NCI-H446 treated with DMSO at 0.1 percent for 48 hours (cell line): Measurements from ENCODE around the gene LRRC23.
"Not testable (repeated sequence)": the region's sequence is repeated elsewhere in the genome, so short reads cannot be mapped to it uniquely, and the experiment has no call there.

Source experiments
- DNase-seq: peaks from one replicate; lab custom pipeline; 2025; lab: John Stamatoyannopoulos, UW

The LRRC23 gene

DNA sequence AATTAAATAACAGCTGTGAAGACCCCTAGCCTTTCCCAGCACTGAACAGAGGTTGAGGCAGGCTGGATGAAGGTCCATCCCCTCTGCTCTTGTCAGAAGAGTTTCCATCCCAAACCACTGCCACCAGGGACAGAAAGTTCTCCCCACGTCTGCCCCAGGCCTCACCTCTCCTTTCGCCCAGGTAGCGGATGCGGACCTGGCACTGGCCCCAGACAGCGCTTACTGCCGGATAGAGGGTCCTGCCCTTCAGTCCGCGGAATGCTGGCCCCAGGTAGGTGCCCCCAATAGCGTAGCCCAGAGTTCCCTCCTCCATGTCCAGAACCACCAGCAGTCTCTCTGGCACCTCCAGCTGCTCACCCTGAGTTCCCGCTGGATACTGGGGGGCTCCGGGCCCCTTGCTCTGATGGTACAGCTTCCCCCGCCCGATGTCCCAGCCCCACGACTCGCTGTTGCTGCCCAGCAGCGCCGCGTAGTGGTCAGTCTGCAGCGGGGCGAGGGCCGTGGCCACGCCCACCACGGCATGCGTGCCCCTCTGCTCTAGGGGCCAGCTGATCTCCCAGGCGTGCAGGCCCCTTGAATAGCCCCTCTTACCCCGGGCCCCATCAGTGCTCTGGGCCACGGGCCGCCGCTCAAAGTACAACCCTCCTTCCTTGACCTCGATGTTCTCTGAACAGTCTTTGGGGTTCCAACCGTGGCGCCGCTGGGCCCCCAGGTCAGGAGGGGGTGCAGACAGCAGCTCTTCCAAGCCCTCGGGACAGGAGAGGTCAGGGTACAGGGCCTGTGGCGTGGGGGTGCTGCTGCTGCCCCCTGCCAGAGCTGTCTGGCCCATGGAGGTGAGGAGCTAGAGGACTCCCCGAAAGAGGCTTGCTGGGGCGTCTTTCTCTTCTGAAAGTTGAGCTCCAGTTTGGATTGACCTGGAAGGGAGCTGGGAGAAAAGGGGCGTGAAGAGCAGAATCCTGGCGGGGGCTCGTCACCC, 32.3 kb upstream of the LRRC23 start:
- peak; percentile 38 for DNase-seq

DNA sequence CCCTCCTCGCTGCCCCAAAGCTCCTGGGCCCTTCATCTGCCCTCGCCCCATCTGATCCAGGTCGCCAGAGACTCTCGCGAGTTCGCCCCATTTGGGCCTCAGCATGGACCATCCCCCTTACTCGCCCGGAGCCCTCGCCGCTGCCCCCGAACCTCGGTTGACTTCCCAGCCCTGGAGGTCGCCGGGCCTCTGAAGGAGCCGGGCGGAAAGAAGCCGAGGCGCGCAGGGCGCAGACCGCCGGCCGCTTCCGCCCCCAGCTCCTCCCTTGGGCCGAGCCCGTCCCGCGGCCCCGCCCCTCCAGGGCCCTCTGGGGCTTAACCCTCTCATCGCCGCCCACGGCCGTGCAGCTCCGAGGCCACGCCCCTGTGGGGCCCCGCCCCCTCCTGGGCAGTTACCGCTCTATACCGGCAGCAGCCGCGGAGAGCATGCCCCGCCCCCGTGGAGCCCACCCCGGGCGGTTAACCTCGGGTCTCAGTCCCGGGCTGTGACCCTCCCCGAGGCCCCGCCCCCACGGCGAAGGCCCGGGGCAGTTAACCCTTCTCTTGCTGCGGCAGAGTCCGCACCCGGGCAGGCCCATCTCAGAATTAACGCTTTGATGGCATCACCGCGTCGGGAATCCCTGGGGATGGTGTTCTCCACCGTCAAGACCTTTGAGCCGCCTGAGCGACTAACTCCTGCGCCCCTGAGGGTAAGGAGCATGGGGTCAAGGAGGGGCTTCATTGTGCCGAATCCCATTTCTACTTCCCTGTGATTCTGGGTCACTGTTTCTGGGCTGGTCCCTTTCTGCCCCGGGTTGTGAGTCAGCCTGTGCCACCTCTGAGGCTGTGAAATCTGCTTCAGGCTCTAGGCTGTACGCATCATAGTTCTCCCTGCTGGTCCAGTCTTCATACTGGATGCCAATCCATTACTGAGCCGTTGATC, 31.3 kb upstream of the LRRC23 start, which contains the start of gene SPSB2:
SPSB2 (minus strand) TSS at position 210 of the 921 bp plus-strand sequence. CDS start 402 bp downstream, outside the sequence.
- peak; percentile 90 for DNase-seq

DNA sequence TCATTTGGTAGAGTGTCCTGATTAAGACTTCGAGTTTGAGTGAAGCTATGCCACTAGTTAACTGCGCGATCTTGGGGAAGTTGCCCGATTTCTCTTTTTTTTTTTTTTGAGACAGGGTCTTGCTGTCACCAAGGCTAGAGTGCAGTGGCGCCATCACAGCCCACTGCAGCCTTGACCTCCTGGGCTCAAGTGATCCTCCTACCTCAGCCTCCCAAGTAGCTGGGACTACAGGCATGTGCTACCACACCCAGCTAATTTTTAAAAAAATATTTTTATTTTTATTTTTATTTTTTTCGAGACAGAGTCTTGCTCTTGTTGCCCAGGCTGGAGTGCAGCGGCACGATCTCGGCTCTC, 30.6 kb upstream of the LRRC23 start:
- not testable (repeated sequence) for DNase-seq

DNA sequence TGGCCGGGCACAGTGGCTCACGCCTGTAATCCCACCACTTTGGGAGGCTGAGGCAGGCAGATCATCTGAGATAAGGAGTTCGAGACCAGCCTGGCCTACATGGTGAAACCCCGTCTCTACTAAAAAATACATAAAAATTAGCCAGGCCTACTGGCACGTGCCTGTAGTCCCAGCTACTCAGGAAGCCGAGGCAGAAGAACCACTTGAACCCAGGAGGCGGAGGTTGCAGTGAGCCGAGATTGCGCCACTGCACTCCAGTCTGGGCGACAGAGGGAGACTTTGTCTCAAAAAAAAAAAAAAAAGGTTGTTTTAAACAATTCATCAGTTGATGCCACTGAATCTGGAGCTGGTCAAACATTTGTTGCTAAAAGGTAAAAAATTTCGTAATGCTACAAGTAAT, 24.8 kb upstream of the LRRC23 start:
- DNase-seq: not testable (repeated sequence)

DNA sequence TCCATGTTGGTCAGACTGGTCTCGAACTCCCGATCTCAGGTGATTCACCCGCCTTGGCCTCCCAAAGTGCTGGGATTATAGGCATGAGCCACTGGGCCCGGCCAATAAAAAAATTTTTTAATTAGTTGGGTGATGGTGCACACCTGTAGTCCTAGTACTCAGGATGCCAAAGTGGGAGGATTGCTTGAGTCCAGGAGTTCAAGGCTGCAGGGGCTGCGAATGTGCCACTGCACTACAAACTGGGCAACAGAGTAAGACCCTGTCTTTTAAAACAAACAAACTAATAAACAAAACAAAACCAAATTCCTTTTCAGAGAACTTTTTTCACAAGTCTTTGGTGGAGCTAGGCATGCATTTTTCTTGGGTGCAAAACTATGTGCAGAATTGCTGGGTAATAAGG, 21.4 kb upstream of the LRRC23 start:
- DNase-seq: no peak

DNA sequence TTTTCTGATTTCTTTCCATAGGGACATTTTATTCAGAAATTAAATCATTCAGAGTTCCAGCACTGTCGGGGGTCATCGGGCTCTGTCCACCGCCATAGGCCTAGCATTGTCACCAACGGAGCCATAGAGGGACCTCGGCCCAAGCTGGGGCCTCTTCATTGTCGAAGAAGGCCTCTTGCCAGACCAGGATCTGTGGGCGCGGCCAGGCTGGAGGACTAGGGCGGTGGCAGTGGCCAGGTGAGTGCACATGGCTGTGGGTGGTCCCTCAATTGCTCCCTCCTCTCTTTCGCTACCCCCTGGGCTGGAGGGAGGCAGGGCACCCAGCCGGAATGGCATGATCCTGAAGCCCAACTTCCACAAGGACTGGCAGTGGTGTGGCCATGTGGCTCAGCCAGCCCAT, 20.9 kb upstream of the LRRC23 start:
- no peak for DNase-seq

DNA sequence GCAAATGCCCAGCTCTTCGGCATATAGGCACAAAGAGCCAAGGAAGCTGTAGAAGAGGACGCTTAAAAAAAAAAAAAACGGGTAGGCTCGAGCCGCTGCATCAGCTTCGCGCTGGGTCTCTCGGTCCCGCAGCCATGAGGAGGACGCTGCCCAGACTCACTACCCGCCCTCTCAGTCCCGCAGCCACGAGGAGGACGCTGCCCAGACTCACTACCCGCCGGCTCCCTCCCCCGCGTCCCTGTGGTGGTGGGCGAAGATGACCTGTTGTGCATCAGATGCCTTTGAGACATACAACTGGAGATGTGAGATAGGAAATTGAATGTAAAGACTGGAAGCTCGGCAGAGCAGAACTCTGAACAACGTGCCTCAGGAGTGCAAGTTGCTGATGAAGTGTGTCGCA, 20.1 kb upstream of the LRRC23 start:
- no peak for DNase-seq

DNA sequence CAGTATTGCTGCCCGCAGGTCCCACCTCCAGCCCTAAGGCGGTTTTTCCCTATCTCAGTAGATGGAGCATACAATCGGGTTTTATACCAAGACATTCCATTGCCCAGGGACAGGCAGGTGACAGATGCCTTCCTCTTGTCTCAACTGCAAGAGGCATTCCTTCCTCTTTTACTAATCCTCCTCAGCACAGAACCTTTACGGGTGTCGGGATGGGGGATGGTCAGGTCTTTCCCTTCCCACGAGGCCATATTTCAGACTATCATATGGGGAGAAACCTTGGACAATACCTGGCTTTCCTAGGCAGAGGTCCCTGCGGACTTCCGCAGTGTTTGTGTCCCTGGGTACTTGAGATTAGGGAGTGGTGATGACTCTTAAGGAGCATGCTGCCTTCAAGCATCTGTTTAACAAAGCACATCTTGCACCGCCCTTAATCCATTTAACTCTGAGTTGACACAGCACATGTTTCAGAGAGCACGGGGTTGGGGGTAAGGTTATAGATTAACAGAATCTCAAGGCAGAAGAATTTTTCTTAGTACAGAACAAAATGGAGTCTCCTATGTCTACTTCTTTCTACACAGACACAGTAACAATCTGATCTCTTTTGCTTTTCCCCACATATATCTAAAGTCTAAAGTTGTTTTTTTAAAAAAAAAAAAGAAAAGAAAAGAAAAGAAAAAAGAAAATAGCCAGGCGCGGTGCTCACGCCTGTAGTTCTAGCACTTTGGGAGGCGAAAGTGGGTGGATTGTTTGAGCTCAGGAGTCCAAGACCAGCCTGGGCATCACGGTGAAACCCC, 18.2 kb upstream of the LRRC23 start:
- DNase-seq: not testable (repeated sequence)

DNA sequence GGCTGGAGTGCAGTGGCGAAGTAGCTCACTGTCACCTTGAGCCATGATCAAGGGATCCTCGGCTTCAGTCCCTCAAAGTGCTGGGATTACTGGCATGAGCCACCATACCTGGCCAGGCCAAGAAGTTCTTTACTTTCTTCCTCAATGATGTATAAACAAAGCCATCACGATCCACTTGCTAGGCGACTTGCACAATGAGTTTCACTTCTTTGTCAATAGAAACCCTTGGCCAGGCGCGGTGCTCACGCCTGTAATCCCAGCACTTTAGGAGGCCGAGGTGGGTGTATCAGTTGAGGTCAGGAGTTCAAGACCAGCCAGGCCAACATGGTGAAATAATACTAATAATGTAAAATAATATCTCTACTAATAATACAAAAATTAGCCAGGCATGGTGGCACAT, 17.2 kb upstream of the LRRC23 start:
- no peak for DNase-seq

DNA sequence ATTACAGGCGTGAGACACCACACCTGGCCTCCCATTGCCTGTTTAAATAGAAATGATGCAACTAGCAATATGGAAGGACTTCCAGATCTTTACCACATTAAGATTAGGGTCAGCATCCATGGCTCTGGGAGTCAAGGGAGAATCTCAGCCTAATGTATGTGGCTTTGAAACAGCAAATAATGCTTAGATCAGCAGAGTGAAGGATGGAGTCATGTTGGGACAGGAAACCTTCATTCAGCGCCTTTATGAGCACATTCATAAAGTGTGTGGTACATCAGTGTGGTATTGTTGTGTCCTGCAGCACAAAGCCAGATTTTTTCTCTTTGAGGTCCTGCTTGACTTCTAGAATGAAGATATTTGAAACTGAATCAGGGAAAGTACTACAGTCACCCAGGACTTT, 16.3 kb upstream of the LRRC23 start:
- DNase-seq: no peak

DNA sequence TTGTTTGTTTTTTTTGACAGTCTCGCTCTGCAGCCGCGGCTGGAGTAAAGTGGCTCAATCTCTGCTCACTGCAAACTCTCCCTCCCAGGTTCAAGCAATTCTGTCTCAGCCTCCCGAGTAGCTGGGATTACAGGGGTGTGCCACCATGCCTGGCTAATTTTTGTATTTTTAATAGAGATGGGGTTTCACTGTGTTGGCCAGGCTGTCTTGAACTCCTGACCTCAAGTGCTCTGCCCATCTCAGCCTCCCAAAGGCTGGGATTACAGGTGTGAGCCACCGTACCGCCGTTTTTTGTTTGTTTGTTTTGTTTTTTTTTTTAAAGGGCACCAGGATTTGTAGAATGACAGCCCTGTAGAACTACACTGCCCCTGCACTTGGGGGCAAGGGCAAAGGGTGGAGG, 15.8 kb upstream of the LRRC23 start:
- DNase-seq: not testable (repeated sequence)

DNA sequence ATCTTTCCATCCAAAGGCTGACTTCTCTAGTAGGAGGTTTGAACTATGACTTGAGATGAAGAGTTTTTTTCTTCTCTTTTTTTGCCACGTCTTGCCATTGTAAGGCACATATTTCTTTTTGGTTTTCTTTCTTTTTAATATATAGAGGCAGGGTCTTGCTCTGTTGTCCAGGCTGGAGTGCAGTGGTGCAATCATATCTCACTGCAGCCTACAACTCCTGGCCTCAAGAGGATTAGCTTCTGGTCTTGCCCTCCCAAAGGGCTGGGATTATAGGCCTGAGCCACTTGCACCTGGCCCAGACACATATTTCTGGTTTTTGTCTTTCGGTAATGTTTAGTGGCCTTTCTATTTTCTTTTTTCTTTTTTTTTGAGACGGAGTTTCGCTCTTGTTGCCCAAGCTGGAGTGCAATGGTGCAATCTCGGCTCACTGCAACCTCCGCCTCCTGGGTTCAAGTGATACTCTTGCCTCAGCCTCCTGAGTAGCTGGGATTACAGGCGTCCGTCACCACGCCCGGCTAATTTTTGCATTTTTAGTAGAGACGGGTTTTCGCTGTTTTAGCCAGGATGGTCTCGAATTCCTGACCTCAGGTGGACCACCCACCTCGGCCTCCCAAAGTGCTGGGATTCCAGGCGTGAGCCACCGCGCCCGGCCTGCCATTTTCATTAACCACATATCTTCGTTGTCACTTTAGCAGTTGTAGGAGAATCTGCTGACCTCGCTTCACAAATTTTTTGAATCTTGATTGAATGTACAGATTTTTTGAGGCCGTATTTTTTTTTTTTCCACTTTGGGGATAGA, 14.6 kb upstream of the LRRC23 start:
- not testable (repeated sequence) for DNase-seq

DNA sequence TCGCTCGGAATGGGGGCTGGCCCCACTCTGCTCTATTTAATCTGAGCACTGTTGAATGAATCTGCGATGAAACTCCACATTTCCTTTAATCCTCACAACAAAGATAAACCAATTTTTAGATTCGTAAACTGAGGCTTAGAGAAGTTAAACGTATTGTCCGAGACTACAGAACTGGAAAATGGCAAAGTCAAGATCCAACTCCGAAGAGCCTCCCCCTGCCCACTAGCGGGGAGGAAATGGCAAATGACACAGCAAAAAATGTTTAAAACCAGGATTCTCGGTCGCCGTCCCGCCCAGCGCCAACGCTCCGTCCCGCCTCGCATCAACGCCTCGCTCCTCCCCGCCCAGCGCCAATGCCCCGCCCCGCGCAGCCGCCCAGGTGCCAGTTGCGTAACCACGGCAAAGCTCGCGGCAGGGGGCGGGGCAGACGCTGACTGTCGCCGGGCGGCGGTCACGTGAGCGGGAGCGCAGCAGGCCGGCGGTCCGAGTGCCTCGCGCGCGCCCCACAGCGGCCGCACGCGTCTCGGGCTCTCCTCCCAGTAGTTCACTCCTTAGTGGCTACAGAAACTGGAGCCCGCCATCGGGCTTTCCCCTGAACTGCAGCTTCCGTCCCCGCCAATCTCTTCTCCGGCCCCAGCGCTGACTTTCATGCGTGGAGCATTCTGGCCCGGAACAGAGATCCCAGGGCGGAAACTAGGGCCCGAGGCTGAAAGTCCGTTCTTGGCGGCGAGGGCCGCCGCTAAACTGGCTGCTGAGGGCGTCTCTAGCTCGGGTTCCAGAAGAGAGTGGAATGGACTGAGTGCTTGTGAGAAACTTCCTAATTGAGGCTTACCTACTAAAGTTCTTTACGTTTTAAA, 13.6 kb upstream of the LRRC23 start:
- peak; percentile 94 for DNase-seq

DNA sequence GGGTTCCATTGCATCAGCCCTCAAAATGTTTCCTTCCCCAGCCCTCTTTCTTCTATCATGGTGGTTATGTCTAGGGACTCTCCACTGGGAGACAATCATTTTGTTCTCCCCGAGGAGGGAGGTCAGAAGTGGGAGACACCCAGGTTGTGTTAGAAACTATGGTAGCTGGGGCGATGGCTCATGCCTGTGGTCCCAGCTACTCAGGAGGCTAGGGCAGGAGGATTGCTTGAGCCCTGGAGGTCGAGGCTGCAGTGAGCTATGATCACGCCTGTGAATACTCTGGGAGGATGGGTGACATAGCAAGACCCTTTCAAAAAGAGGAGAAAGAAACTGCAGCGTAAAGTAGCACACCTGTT, 13.0 kb upstream of the LRRC23 start:
- no peak for DNase-seq

DNA sequence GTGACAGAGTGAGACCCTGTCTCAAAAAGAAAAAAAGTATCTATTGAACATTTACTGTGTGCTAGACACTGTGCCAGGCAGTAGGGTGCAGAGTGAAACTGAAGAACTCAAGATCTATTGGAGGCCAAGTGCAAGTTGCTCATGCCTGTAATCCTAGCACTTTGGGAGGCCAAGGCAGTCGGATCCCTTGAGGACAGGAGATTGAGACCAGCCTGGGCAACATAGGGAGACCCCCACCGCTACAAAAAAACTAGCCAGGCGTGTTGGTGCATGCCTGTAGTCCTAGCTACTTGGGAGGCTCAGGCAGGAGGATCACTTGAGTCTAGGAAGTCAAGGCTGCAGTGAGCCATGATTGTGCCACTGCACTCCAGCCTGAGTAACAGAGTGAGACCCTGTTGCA, 11.9 kb upstream of the LRRC23 start:
- DNase-seq: not testable (repeated sequence)

DNA sequence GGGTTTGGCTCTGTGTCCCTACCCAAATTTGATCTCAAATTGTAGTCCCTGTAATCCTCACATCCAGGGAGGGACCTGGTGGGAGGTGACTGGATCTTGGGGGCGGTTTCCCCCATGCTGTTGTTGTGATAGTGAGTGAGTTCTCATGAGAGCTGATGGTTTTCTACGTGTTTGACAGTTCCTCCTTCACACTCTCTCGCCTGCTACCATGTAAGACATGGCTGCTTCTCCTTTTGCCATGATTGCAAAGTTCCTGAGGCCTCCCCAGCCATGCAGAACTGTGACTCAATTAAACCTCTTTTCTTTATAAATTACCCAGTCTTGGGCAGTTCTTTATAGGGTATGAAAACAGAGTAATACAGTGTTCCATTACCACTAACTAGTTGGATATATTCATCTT, 10.3 kb upstream of the LRRC23 start:
- DNase-seq: no peak

DNA sequence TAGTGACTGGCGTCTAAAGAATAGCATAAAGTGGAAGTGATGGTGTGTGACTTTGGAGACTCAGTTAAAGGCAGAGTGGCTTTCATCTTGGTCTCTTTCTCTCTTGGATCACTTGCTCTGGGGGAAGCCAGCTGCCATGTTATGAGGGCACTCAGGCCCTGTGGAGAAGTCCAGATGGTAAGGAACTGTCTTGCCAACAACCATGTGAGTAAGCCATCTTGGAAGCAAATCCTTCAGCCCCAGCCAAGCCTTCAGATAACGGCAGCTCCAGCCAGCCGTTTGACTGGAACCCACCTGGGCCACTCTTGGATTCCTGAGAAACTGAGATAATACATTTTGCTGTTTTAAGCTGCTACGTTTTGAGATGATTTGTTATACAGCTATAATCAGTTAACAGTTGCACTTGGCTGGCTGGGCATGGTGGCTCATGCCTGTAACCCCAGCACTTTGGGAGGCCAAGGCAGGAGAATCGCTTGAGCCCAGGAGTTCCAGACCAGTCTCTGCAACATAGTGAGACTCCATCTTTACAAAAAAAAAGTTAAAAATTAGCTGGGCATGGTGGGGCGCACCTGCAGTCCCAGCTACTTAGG, 7.7 kb upstream of the LRRC23 start:
- DNase-seq: peak; percentile 80

DNA sequence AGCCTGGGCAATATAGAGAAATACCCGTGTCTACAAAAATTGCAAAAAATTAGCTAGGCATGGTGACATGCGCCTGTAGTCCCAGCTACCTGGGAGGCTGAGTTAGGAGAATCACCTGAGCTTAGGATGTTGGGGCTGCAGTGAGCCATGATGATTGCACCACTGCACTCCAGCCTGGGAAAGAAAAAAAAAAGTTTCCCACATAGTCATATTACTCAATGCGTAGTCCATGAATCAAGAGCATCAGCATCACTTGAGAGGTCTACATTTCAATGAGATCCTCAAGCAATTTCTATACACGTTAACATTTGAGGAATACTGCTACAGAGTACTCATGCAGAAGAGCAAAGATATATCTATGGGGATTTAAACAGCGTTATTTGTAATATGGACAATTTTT, 5.2 kb upstream of the LRRC23 start:
- no peak for DNase-seq

DNA sequence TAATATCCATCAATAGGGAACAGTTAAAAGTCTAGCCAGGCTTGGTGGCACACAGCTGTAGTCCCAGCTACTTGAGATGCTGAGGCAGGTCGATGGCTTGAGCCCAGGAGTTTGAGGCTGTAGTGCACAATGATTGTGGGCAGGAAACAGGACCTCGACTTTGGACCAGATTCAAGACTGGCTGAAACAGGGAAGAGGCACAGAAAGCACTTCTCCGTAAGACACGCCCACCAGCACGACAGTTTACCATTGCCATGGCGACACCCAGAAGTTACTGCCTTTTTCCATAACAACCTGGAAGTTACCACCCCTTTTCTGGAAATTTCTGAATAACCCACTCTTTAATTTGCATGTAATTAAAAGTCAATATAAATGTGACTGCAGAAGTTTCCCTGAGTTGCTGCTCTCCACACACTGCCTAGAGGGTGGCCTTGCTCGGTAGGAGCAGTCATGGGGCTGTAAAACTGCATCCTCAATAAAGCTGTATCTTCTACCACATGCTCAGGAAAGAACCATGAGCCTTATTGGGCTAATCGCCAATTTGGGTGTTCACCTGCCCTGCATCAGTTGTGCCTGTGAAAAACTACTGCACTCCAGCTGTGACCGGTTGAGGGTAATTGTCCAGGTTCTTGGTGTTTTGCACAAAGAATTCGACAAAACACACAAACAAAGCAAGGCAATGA, 4.6 kb upstream of the LRRC23 start:
- no peak for DNase-seq
